Measurements from ENCODE around the gene ZFP92.

DNA sequence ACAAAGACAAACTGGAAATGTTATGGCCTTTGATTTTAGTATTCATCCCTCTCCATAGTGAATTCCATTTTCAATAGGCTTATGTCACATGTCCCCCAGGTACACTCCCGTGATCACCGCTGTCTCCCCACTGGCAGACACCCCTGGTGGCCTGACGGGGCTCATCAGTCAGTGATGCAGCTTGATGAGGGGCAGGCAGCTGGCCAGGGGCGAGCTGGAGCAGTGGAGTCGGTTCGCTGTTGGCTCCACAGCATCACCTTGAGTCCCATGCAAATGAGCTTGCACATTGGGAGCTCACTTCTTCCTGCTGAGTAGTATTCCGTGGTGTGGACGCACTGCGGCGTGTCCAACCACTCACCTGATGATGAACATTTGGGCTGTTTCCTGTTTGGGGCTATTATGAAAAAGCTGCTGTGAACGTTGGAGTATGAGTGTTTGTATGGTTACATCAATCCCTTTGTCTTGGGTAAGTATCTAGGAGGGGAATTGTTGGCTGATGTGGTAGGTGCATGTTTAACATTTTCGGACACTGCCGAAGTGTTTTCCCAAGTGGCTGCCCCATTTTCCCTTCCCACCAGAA, 29.4 kb downstream of the ZFP92 start:
- TF ChIP-seq, protein P1, sequence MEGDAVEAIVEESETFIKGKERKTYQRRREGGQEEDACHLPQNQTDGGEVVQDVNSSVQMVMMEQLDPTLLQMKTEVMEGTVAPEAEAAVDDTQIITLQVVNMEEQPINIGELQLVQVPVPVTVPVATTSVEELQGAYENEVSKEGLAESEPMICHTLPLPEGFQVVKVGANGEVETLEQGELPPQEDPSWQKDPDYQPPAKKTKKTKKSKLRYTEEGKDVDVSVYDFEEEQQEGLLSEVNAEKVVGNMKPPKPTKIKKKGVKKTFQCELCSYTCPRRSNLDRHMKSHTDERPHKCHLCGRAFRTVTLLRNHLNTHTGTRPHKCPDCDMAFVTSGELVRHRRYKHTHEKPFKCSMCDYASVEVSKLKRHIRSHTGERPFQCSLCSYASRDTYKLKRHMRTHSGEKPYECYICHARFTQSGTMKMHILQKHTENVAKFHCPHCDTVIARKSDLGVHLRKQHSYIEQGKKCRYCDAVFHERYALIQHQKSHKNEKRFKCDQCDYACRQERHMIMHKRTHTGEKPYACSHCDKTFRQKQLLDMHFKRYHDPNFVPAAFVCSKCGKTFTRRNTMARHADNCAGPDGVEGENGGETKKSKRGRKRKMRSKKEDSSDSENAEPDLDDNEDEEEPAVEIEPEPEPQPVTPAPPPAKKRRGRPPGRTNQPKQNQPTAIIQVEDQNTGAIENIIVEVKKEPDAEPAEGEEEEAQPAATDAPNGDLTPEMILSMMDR (IDR thresholded peaks at IDR 0.05; ENCODE audit: insufficient read depth, low read length, poor library complexity, severe bottlenecking): no peak
- no peak for TF ChIP-seq EZH2phosphoT487 (conservative IDR thresholded peaks at IDR 0.05; ENCODE audit: low read length)

All from SU-DHL-6 (cell line).